Adrenal gland (tissue), 5 donors: ENCODE data around the gene FGGY.

Source experiments
- CTCF ChIP-seq, 6 experiments: fragments of 450-650 bp in 4 of 6; fragments of 200-600 bp in 2 of 6; sonication (generic) in 1 of 6; IDR thresholded peaks; 1 replicate in 5 of 6; 2 replicates in 1 of 6; pipeline versions ENCODE4 v1.5.1 to v1.8.0; 2016 to 2021; ENCODE audit warnings: antibody characterized with exemption in 6 of 6, mild to moderate bottlenecking in 2 of 6, moderate library complexity in 1 of 6
- POLR2A ChIP-seq, 2 donors: fragments of 450-650 bp; IDR thresholded peaks; one replicate each; pipeline ENCODE4 v1.6.1; 2017; ENCODE audit warnings: antibody characterized with exemption in 2 of 2, mild to moderate bottlenecking in 2 of 2, moderate library complexity in 1 of 2
- donor health status: DM: no; HTN: no; CAD: no.

GRCh38 chr1:59457786-59458185 lies 160.9 kb downstream of the FGGY start:
- TF ChIP-seq CTCF (IDR thresholded peaks at IDR 0.05) (no peak), POLR2A (IDR thresholded peaks at IDR 0.05) (no peak)
